HG03442 (cell line): ENCODE data around the gene SLC29A3.
"Not testable (repeated sequence)": the region's sequence is repeated elsewhere in the genome, so short reads cannot be mapped to it uniquely, and the experiment has no call there.

Source experiments
- ATAC-seq: cut with Tn5 transposase; IDR thresholded peaks from one replicate; pipeline ENCODE4 v1.9.1; 2021; ENCODE audit warnings: mild to moderate bottlenecking, moderate library complexity; ENCODE audit not compliant: unreplicated experiment

SLC29A3 gene

DNA sequence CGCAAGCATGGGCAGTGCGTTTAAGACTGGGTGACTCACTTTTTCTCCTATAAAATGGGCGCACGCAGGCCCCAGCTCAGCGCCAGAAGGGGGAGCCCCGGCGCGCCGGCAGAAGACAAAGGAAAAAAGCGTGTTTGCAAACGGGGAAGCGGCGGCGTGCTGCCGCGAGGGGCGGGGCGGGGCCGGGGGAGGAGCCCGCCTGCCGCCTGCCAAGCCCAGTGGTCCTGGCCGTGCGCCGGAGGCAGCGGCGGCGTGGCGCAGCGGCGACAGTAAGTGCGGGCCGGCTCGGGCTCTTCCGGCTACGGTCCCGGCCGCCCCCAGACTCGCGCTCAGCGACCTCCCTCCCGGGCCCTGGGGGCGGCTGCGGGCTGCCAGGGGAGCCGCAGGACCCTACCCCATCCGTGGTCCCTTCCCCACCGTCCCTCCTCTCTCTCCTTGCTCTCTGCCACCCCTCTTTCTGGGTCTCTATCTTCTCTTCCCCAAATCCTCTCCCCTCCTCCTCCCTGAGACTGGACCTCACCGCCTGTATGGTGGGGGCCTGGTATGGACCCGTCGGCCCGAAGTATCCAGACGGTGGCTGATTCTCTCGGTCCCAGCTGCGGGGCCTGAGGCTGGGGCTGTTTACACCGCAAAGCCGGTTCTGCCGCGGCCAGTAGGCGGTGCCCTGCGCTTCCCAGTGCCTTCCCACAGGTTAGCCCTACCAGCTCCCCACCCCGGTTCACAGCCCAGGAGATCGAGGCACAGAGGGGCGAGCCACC is at the start of gene SLC29A3:
SLC29A3 (plus strand) TSS at position 218 of the 758 bp plus-strand sequence; CDS start at position 269, 51 bp downstream.
- ATAC-seq = peak; percentile 64

DNA sequence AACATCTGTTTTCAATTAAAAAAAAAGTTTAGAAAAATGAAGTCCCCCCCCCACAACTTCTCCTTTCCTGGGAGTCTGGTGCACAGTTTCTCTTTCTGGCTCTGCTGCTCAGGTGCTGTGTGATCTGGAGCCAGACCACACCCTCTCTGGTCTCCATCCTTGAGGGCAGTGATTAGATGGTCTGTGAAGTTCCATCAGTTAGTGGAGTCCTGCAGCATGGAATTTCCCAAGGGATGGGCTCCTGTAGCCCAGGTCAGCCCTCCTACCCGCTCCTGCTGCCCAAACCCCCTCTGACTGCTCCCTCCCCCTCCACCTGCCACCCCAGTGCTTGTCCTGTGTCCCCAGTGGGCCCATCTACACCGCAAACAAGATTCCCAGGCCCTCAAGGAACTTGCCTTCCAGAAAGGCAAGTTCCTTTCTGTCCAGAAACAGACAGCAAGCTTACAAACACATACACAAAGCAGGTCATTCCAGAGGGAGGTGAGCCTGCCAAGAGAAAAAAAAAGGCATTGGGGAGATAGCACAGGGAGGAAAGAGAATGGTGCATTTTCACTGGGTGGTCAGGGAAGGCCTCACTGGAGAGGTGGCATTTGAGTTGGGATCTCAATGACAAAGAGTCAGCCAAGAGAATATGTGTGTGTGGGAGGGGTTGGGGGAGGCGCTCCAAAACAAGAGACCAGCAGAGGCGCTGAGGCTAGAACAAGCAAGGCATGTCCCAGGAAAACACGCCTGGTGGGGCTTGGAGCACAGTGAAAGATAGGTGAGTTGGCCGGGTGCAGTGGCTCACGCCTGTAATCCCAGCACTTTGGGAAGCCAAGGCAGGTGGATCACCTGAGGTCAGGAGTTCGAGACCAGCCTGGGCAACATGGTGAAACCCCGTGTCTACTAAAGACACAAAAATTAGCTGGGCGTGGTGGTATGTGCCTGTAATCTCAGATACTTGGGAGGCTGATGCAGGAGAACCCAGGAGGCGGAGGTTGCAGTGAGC is 49.5 kb upstream of the SLC29A3 start:
- ATAC-seq = no peak

DNA sequence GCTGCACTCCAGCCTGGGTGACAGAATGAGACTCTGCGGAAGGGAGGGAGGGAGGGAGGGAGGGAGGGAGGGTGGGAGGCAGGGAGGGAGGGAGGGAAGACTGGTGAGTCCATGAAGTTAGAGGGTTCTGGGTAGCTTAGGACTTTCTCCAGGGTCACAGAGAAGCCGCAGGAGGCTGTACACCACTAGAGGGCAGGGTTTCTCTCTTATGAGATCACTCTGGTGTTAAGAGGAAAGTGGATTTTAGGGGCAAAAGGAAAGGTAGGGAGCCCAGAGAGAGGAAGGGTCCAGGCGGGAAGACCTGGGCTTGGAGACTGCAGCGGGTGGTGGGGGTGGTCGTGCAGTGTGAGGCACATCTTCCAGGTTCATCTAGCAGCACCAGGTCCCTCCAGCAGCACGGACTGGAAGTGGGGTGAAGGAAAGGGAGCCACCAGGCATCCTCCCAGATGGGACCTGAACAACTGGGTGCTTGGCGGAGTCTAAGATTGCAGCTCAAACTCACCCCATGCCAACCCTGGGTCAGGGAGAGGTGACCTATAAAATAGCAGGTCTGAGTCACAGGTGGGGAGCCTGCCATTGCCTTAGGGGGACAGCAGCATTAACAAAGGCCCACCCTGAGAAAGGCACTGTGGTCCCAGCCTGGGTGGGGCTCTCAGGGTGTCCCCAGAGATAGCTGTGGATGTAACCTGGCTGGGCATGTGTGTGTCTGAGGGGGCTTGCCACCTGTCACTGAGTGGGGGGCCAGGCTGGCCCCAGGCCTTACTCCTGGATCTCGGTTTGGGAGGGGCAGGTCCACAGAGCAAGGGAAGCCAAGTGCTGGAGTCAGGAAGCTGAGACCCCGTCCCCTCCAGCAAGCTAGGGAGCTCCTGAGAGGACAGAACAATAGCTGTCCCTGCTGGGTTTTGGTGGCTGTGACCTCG is 48.5 kb upstream of the SLC29A3 start:
- ATAC-seq = no peak

DNA sequence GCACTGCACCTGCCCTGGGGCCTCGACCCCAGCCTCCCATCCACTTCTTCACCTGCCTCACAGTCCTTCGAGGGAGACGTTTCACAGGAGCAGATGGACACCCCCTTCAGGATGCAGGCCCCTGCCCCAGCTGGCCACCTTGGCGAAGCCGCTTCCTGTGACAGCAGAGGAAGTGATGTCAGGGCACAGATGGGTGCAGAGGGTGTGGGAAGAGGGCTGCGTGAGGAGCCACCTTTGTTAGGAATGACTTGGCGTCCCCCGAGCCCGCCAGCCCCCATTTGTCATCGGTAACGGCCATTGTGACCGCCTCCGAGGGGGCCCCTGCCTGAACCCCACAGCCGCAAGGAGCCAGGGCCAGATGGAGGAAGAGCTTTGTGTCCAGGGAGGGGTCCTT is 47.4 kb upstream of the SLC29A3 start:
- ATAC-seq = no peak

DNA sequence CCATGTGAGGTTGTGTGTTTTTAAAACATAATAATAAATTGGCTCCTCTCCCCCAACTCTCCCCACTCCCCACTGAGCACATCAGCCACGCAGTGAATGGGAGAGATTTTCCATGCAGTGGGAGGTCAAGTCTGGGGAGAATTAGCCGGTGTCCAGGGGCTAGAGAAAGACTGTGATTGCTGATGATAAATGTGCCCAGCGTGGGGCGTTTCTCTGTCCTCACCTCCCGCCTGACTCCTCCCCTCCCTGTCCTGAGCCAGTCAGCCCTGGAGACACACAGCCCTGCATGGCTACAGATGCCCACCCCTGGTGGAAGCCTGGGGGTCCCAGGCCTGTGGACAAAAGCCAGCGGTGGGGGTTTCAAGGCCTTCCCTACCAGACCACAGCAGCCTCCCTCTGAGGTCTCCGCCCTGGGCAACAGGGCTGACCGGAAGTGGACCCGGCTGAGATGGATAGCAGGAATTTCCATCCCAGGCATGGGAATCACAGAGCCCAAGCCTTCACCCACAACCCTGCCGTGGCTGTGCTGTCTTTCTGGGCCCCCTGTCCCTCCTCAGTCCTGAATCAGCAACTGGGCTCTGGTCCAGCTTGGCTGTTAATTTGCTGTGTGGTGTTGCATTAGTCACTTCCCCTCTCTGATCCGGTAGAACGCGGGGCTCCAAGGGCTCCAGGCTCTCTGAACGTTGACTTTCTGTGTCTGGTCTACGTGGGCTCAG is 46.8 kb upstream of the SLC29A3 start:
- ATAC-seq = no peak

DNA sequence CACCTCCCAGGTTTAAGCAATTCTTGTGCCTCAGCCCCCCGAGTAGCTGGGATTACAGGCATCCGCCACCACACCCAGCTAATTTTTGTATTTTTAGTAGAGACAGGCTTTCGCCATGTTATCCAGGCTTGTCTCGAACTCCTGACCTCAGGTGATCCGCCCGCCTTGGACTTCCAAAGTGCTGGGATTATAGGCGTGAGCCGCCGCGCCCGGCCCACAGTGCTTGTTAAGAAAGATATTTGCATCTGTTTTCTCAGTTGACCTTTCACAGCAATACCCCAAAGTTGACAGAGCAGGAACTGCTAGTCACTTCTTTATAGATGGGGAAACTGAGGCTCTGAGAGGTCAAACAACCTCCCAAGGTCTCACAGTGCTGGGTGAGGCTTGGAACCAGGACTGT is 46.1 kb upstream of the SLC29A3 start:
- ATAC-seq = not testable (repeated sequence)

DNA sequence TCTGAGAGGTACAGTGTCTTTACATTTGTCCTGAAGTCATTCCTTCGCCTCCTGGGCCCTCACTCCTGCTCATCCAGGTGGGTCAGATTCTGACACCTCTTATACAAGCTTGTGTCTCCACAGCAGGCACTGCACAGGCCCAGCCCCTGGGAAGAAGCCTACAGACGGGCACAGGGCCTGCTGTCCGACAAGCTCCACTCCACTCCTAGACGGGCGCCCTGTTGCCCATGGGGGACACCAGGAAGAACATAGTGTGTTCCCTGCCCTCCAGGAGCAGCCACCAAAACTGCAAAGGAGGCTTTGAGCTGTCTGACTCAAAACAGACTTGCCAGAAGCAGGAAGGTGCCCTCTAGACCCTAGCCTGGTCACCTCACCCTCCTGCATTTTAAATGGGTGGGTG is 45.6 kb upstream of the SLC29A3 start:
- no peak for ATAC-seq

DNA sequence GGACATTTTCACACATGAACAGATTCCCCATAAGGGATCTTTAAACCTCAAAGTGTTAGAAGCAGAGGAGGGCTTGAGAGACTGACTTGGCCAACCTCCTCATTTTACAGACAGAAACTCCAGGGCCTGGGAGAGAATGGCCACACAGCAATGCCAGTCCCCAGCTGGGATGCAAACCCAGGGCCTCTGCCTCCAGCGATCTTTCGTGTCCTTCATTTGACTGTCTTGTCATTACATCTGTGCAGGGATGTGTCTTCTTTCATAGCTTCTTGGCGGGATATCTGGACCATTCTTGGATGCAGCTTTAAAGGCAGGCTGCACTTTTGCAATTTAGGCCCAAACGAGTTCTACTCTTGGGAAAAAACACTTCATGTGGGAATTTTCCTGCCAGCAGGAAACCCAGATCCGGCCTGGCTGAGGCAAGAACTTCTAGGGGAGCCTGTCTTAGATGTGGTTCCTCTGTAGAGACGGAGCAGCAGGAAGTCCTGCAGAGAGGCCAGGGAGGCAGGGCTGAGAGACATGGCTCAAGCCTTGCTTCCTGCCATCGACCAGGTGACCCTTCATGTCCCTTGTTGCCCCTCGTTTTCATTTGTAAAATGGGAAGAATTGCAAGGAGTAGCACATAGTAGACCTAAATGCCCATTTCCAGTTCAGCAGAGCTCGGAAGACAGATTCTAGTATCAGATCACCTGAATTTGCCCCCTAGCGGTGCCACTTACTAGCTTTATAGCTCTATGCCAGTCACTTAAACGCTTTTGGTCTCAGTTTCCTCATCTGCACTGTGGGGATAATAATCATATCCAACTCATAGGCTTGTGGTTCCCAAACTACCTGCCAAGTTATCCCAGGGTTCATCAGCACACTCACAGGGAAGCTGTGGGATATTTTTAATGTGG is 43.9 kb upstream of the SLC29A3 start:
- ATAC-seq = no peak

DNA sequence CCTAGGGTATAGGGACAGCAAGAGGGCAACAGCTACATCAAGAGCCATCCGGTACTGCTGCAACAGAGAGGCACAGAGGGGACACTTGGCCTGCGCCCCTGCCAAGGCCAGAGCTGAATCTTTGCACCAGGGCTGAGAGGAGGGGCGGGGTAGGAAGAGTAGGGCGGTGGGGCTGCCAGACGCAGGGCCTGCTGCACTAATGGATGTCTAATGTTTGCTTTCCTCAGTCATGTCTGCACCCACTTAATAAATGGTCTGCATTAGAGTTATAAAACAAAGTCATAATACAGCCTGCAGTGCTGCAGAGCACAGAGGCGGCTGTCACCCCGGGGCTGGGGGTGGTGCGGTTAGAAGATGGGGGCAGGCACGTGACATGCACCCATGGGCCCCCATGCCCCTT is 42.2 kb upstream of the SLC29A3 start:
- no peak for ATAC-seq

DNA sequence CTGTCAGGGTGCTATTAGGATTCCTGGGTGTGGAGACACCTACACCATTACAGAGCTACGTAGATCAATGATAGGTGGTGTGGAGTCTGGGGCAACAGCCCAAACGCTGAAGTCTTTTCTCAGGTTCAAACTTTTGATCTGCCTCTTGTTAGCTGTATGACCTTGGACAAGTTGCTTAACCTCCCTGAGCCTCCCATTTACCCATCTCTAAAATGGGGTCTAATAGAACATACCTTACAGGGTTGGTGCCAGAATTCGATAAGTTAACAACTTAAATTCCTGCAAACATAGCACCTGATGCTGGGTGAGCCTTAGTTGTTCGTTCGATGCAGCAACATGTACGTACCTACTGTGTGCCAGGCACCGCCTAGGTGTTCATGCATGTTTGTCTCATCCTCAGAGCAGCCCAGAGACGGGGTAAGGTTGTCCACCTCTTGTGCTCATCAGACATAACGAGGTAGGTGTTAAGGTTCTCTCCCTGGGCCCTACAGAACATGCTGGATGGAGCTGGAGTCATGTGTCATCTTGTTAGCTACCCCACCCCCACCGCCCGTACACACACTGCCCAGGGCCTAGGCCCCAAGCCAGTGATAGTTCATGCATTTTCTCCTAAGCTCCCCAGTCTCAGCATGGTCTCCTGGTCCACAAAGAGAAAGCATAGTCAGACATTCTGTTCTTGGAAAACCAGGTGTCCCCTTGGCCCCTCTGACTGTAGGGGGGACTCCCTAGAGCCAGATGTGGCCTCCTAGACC is 41.0 kb upstream of the SLC29A3 start:
- no peak for ATAC-seq

DNA sequence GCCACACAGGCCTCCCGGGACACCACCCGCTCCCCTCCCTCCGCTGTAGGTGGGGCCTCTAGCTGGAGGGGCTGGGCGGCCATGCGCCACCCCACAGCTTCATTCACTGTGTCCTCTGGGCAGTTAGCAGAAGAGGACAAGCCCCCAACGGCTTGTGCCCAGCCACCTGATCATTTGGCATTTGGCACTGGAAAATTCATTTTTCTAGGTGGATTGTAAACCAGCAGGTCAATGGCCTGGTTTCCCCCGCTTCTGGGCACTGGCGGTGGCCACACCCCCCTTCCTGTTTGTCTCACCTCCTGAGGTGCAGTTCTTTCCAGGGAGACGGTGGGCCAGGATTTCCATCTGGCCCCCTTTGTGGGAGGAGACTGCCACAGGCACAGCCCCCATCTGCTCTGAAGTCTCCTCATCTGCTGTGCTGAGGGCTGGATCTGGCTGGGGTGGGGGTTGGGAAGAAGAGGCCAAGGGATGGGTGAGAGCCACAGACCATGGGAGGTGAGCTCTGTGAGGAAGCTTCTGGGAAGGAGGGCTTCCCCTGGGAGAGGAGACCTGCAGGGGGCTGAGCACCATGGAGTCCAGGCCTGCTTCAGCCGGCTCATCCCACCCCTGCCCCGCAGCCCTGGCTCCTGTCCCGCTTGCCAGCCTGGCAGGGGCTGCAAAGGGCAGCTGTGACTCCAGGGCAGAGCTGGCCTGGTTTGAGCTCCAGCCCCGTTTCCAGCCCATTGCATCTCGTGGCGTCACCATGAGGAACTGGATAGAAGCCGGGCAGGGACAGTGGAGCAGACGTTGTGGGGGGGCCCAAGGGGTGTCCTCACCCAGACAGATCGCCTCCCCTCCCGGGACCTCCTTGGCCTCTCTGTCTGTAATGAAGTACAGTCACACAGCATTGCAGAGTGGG is 40.1 kb upstream of the SLC29A3 start:
- no peak for ATAC-seq

DNA sequence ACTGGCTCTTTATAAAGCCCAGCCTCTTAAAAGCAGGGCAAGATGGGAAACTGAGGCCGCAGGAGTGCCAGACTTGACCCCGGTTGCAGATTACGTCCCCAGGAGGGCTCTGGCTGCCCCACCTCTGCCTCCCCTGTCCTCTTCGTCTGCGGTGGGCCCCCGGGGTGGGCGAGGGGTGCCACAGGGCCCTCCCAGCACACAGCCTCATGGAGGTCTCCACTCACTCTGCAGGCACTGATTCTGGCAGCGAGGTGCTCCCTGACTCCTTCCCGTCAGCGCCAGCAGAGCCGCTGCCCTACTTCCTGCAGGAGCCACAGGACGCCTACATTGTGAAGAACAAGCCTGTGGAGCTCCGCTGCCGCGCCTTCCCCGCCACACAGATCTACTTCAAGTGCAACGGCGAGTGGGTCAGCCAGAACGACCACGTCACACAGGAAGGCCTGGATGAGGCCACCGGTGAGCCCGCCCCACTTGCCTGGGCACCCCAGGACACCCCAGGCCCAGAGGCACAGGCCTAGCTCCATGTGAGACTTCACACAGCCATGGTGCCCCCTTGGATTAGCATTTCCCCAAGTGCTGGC is 39.4 kb upstream of the SLC29A3 start:
- no peak for ATAC-seq

DNA sequence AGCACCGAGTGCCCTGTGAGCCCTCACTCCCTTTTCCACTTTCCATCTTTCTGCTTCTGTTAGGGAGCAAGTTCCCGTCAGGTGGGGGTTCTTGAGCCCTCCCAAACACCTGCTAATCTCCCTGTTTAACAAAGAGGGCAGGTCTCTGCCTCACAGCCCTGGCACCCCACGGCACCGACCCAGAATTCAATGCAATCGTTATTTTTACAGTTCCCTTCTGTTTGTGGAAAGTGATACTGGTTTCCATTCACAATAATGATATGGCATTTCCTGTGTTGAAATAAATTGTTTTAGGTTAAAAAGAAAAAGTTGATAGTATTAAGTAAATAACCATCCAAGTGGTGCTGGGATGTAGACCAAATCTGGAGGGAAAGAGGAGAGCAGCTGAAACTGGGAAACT is 38.8 kb upstream of the SLC29A3 start:
- ATAC-seq = no peak

DNA sequence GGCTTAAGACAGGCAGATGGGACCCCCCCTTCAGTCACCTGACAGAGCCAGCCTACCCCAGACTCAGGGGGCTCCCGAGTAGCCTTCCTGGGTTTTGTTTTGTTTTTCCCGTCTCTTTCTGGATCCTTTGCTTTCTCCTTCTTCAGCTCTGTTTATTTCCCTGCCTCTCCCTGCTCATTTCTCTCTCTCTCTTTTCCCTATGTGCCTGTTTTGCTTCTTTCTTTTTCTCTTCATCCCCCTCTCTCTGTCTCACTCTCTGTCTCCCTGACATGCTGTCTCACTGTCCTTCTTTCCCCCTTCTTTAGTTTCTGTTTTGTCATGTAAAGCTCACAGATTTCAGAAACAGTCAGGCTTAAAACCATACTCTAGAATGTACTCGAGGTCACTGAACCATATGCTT is 38.2 kb upstream of the SLC29A3 start:
- ATAC-seq = no peak

DNA sequence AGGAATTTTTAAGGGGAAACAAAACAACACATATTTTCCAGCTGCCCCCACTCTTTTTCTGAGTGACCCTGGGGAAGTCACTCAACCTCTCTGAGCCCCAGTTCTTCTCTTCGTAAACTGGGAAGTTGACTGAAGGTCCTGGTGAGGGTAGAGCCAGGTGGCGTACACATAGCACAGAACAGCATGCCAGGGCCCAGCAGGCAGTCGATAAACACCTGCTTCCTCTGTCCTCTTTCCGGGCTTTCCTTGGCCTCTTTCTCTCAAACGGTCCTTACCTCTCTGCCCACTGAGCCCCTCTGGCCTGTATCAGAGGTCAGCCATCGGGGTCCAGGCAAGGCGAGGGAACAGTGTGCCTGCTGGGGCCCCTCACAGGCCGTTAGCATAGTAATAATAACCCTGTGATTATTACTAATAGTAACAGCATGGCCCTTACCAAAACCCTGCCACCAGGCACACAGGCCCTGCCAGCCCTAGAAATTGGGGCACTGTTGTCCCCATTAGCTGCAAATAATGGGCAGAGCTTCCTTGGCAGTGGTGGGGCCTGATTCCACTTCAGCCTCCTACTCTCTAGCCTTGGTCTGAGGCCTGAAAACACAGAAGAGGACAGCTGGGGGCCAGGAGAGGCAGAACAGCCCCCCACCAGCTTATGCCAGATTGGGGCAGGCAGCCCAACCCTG is 37.3 kb upstream of the SLC29A3 start:
- no peak for ATAC-seq

DNA sequence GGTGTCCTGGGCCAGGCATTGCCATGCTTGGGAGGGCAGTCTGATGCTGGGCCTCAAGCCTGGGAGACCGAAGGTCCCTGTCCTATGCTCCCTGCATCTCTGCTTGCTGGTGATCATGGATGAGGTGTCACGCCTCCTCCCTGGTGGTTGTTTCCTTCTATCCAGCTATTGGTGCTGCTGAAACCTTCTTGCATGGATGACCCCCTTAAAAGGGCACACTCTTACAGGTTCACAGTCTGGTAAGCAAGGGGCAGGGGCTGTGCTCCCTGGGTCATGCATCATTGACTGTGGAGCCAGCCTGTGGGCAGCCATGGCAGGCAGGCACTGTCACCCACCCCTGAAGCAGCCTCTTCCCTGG is 36.8 kb upstream of the SLC29A3 start:
- ATAC-seq = no peak

DNA sequence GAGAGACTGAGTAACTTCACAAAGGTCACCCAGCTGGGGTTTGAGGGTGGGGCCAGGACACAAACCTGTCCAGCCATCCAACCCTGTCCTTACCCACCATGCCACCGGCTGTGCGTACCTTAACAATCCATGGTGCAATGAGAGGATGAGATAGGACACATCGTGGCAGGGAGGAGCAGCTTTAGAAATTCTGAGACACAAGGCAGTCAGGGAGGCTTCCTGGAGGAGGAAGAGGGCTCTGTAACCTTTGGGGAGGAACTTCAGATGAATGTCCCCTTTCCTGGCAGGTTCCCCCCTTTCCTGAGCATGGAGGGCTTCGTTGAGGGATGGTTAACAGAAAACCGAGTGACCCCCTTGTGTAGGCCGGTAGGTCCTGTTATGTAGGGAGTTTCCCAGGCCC is 35.6 kb upstream of the SLC29A3 start:
- no peak for ATAC-seq
